K562 (cell line): Measurements from ENCODE around the gene TNF.

Experiments
- ATF2 ChIP-seq: sonication (generic); formaldehyde crosslinking; IDR thresholded peaks from 2 replicates; pipeline ENCODE4 v1.8.1; 2022; ENCODE audit warnings: missing genetic modification reagents
- ATF3 ChIP-seq, 2 experiments: fragments of 450-650 bp in 1 of 2; sonication (generic) in 1 of 2; formaldehyde crosslinking in 1 of 2; IDR thresholded peaks in 1 of 2; conservative IDR thresholded peaks in 1 of 2; 2 replicates each; pipeline versions ENCODE4 v1.6.1 to v1.8.1; 2016 to 2023; ENCODE audit warnings: mild to moderate bottlenecking in 2 of 2, moderate library complexity in 2 of 2, inconsistent platforms in 1 of 2, missing genetic modification reagents in 1 of 2
- BHLHE40 ChIP-seq: IDR thresholded peaks from 2 replicates; pipeline ENCODE4 v1.6.1; 2011; ENCODE audit warnings: low read length, improper control_type of control experiment
- CBFB ChIP-seq: sonication (generic); formaldehyde crosslinking; IDR thresholded peaks from 2 replicates; pipeline ENCODE4 v1.4.0; 2020; ENCODE audit warnings: mild to moderate bottlenecking, missing genetic modification reagents
- CTCF ChIP-seq, 3 experiments: IDR thresholded peaks in 2 of 3; conservative IDR thresholded peaks in 1 of 3; 2 replicates each; pipeline ENCODE4 v1.5.1; 2011 to 2012; ENCODE audit warnings: low read length in 3 of 3, mild to moderate bottlenecking in 3 of 3, control low read depth in 2 of 3, improper control_type of control experiment in 1 of 3, inconsistent platforms in 1 of 3, low read depth in 1 of 3, mixed read lengths in 1 of 3, moderate library complexity in 1 of 3; ENCODE audit not compliant: insufficient read depth in 2 of 3
- MYC ChIP-seq, 2 experiments: fragments of 250-450 bp in 1 of 2; sonication (Bioruptor Pico) in 1 of 2; IDR thresholded peaks; 2 replicates each; pipeline versions ENCODE4 v1.5.1 to v1.6.1; 2012 to 2021; ENCODE audit warnings: low read depth in 2 of 2, borderline replicate concordance in 1 of 2, improper control_type of control experiment in 1 of 2, low read length in 1 of 2, mild to moderate bottlenecking in 1 of 2, moderate library complexity in 1 of 2
- PHF21A ChIP-seq: fragments of 450-650 bp; IDR thresholded peaks from 2 replicates; pipeline ENCODE4 v1.6.1; 2017; ENCODE audit warnings: low read depth, borderline replicate concordance
- SETDB1 ChIP-seq: IDR thresholded peaks from one replicate; pipeline ENCODE4 v1.6.1; 2012; ENCODE audit warnings: low read length, control low read depth, inconsistent platforms
- TBL1XR1 ChIP-seq, 2 experiments: IDR thresholded peaks; 2 replicates each; pipeline ENCODE4 v1.6.1; 2012; ENCODE audit warnings: improper control_type of control experiment in 2 of 2, low read length in 2 of 2, mild to moderate bottlenecking in 1 of 2
- TCF7L2 ChIP-seq: fragments of 150-350 bp; IDR thresholded peaks from 2 replicates; pipeline ENCODE4 v1.6.1; 2016; ENCODE audit warnings: low read depth, mild to moderate bottlenecking, low read length, moderate library complexity

GRCh38 chr6:31558318-31558625 is 17.1 kb upstream of the TNF start:
- TF ChIP-seq CTCF (IDR thresholded peaks at IDR 0.05 in 2 of 3, conservative IDR thresholded peaks at IDR 0.05 in 1 of 3; ENCODE audit: insufficient read depth in 2 of 3, low read depth in 1 of 3, low read length in 3 of 3) (no peak), MYC (IDR thresholded peaks at IDR 0.05; ENCODE audit: low read depth, low read length) (no peak), MYC (CRISPR knock-in tag; IDR thresholded peaks at IDR 0.05; ENCODE audit: borderline replicate concordance, low read depth) (no peak), BHLHE40 (no peak), PHF21A (no peak), SETDB1 (no peak), ATF3 (IDR thresholded peaks at IDR 0.05) (no peak), ATF3 (CRISPR knock-in tag; conservative IDR thresholded peaks at IDR 0.05) (no peak), CBFB (CRISPR knock-in tag) (no peak), TCF7L2 (no peak), TBL1XR1 (IDR thresholded peaks at IDR 0.05; ENCODE audit: low read length in 2 of 2) (no peak), ATF2 (CRISPR knock-in tag) (no peak)
